Measurements from ENCODE around the gene APLP1. TPM values are rescaled to one million over a fixed set of nuclear protein-coding genes. Genes with fewer than 3 reads are reported as not detected.
A peak's percentile ranks its signal among the peaks of the same experiment; 100 is the strongest.

The APLP1 gene
- total RNA-seq, 1 experiment from 2014 or later = 36.9 TPM

- H3K27me3 ChIP-seq (ENCODE audit: insufficient read depth, low read length) = no peaks in the 10 kb centered on the region
- H2BK20ac ChIP-seq (ENCODE audit: low read depth, low read length, poor library complexity, severe bottlenecking) = no peak within 1 kb of the TSS
- H2BK15ac ChIP-seq (ENCODE audit: low read depth, low read length) = no peak within 1 kb of the TSS
- DNase-seq = no peak
- H3K79me1 ChIP-seq (ENCODE audit: insufficient read depth, low read depth, low read length, poor library complexity, severe bottlenecking) = no peaks in the 10 kb centered on the region
- H2BK12ac ChIP-seq (ENCODE audit: insufficient read length, low read depth, low read length) = no peak within 1 kb of the TSS
- H2BK5ac ChIP-seq (ENCODE audit: insufficient read length, low read length) = no peak within 1 kb of the TSS
- peaks cover 2% of the 10 kb centered on the region; the same call in 1 of the 2 replicates for H3K4me1 ChIP-seq (ENCODE audit: insufficient read depth, low read length)
- H3K4ac ChIP-seq (ENCODE audit: low read depth, low read length) = no peak within 1 kb of the TSS
- no peak within 1 kb of the TSS for H4K8ac ChIP-seq (replicated peaks; ENCODE audit: insufficient read length, low read depth, low read length)
- Mint-ChIP-seq H3K27ac (peak within 1 kb of the TSS in 2 of 3 experiments; percentile 42 to 75; a peak in 2 of 7 replicates), H3K9me3 (no peaks in the 10 kb centered on the region; a peak in 1 of 5 replicates), H3K4me1 (peaks cover 10 to 32% of the 10 kb centered on the region in 2 experiments), H3K27me3 (ENCODE audit: low read depth) (peaks cover 6% of the 10 kb centered on the region), H3K4me3 (peak within 1 kb of the TSS in 1 of 2 experiments; percentile 8; a peak in 2 of 5 replicates), H3K36me3 (ENCODE audit: insufficient read depth in 1 of 3, low read depth in 3 of 3) (no peaks in the 10 kb centered on the region)
- H2AFZ ChIP-seq (ENCODE audit: low read length) = no peak within 1 kb of the TSS
- H4K5ac ChIP-seq (ENCODE audit: insufficient read length, low read depth, low read length) = no peak within 1 kb of the TSS
- no peak within 1 kb of the TSS for H3K14ac ChIP-seq (ENCODE audit: insufficient read depth, low read length)
- peaks cover 5% of the 10 kb centered on the region for H3K23me2 ChIP-seq (ENCODE audit: insufficient read length, low read depth, low read length, poor library complexity, severe bottlenecking)
- no peaks in the 10 kb centered on the region for H3K79me2 ChIP-seq (ENCODE audit: insufficient read depth, low read length)
- no peak for TF ChIP-seq CTCF (conservative IDR thresholded peaks at IDR 0.05)
- WGBS (ENCODE audit: extremely low coverage, insufficient read length, low lambda C conversion rate) = no CpG with 5 or more reads among the region's 9 CpGs
- H3K56ac ChIP-seq (ENCODE audit: insufficient read length, low read depth, low read length) = no peak within 1 kb of the TSS
- H3K23ac ChIP-seq (ENCODE audit: insufficient read length, low read depth, low read length) = no peak within 1 kb of the TSS
- no peaks in the 10 kb centered on the region for H4K20me1 ChIP-seq (ENCODE audit: control insufficient read depth, insufficient read depth, insufficient read length)
- no peak within 1 kb of the TSS for H3K9ac ChIP-seq (ENCODE audit: extremely low read depth, insufficient read length, low read length)
- no peak within 1 kb of the TSS for H4K91ac ChIP-seq (ENCODE audit: insufficient read length, low read depth, low read length)
- H3K9me3 ChIP-seq (ENCODE audit: control insufficient read depth, low read depth, low read length) = no peaks in the 10 kb centered on the region
- no peak within 1 kb of the TSS for H3K4me2 ChIP-seq (ENCODE audit: insufficient read depth, insufficient read length, low read length)
- H3K27ac ChIP-seq (ENCODE audit: insufficient read length, low read depth, low read length) = no peak within 1 kb of the TSS
- H2BK120ac ChIP-seq (ENCODE audit: low read depth, low read length, poor library complexity, severe bottlenecking) = no peak within 1 kb of the TSS
- H3T11ph ChIP-seq (ENCODE audit: low read length) = no peak within 1 kb of the TSS
- no peak within 1 kb of the TSS for H2AK5ac ChIP-seq (ENCODE audit: insufficient read length, low read length)
- no peak within 1 kb of the TSS for H3K18ac ChIP-seq (ENCODE audit: insufficient read length, low read depth, low read length)
These were observed 39.7 kb downstream of the APLP1 start, which contains the start of gene TYROBP for GRCh38 chr19:35908010-35908441. TSS of gene TYROBP (minus strand) at chr19:35908295. CDS start at chr19:35908228, 67 bp downstream.
